H9 (cell line): Measurements from ENCODE around the gene TMEM141. TPM values are rescaled to one million over a fixed set of nuclear protein-coding genes. Genes with fewer than 3 reads are reported as not detected.
"Not testable (repeated sequence)": the region's sequence is repeated elsewhere in the genome, so short reads cannot be mapped to it uniquely, and the experiment has no call there.

Source experiments
- DNase-seq: peaks from one replicate; pipeline ENCODE4 v3.0.0-alpha.2; 2017
- H2AFZ ChIP-seq: one replicate; pipeline ENCODE4 v1.6.1; 2013; ENCODE audit warnings: mild to moderate bottlenecking, low read length, control low read depth, moderate library complexity
- H2AK5ac ChIP-seq: 2 replicates; pipeline ENCODE4 v1.6.1; 2013; ENCODE audit warnings: low read length, control low read depth, mixed read lengths; ENCODE audit not compliant: insufficient read length
- H2BK120ac ChIP-seq: one replicate; pipeline ENCODE4 v1.6.1; 2013; ENCODE audit warnings: low read depth, mild to moderate bottlenecking, low read length, control low read depth, inconsistent platforms; ENCODE audit not compliant: poor library complexity, severe bottlenecking
- H2BK12ac ChIP-seq: 2 replicates; pipeline ENCODE4 v1.6.1; 2013; ENCODE audit warnings: low read length, control low read depth, mixed read lengths, low read depth; ENCODE audit not compliant: insufficient read length
- H2BK15ac ChIP-seq: 2 replicates; pipeline ENCODE4 v1.6.1; 2013; ENCODE audit warnings: low read depth, low read length, control low read depth
- H2BK20ac ChIP-seq: one replicate; pipeline ENCODE4 v1.6.1; 2013; ENCODE audit warnings: low read depth, mild to moderate bottlenecking, low read length, control low read depth, inconsistent platforms; ENCODE audit not compliant: poor library complexity, severe bottlenecking
- H2BK5ac ChIP-seq: 2 replicates; pipeline ENCODE4 v1.6.1; 2013; ENCODE audit warnings: low read length, control low read depth, mixed read lengths; ENCODE audit not compliant: insufficient read length
- H3K14ac ChIP-seq: 2 replicates; pipeline ENCODE4 v1.6.1; 2013; ENCODE audit warnings: low read length, control low read depth; ENCODE audit not compliant: insufficient read depth
- H3K18ac ChIP-seq: 2 replicates; pipeline ENCODE4 v1.6.1; 2013; ENCODE audit warnings: low read depth, mild to moderate bottlenecking, mixed read lengths, low read length, control low read depth; ENCODE audit not compliant: insufficient read length
- H3K23ac ChIP-seq: 2 replicates; pipeline ENCODE4 v1.6.1; 2013; ENCODE audit warnings: low read length, control low read depth, mixed read lengths, low read depth; ENCODE audit not compliant: insufficient read length
- H3K23me2 ChIP-seq: 2 replicates; pipeline ENCODE4 v1.6.1; 2013; ENCODE audit warnings: low read depth, mild to moderate bottlenecking, mixed read lengths, low read length, control low read depth; ENCODE audit not compliant: insufficient read length, poor library complexity, severe bottlenecking
- H3K27ac ChIP-seq: 2 replicates; pipeline ENCODE4 v1.5.1; 2013; ENCODE audit warnings: low read length, control low read depth, mixed read lengths, low read depth; ENCODE audit not compliant: insufficient read length
- H3K27me3 ChIP-seq: 2 replicates; pipeline ENCODE4 v1.6.1; 2013; ENCODE audit warnings: low read length, control low read depth, inconsistent platforms; ENCODE audit not compliant: insufficient read depth
- H3K4ac ChIP-seq: 2 replicates; pipeline ENCODE4 v1.6.1; 2013; ENCODE audit warnings: low read depth, mild to moderate bottlenecking, control low read depth, inconsistent platforms, low read length, moderate library complexity
- H3K4me1 ChIP-seq: 2 replicates; pipeline ENCODE4 v1.6.1; 2013; ENCODE audit warnings: low read length, control low read depth, inconsistent platforms; ENCODE audit not compliant: insufficient read depth
- H3K4me2 ChIP-seq: 2 replicates; pipeline ENCODE4 v1.6.1; 2013; ENCODE audit warnings: low read length, control low read depth, mixed read lengths; ENCODE audit not compliant: insufficient read length, insufficient read depth
- H3K56ac ChIP-seq: 2 replicates; pipeline ENCODE4 v1.6.1; 2013; ENCODE audit warnings: low read depth, mild to moderate bottlenecking, mixed read lengths, low read length, control low read depth; ENCODE audit not compliant: insufficient read length
- H3K79me1 ChIP-seq: 2 replicates; pipeline ENCODE4 v1.6.1; 2013; ENCODE audit warnings: low read depth, mild to moderate bottlenecking, moderate library complexity, low read length, control low read depth, inconsistent platforms; ENCODE audit not compliant: insufficient read depth, poor library complexity, severe bottlenecking
- H3K79me2 ChIP-seq: 2 replicates; pipeline ENCODE4 v1.6.1; 2013; ENCODE audit warnings: low read length, control low read depth, inconsistent platforms; ENCODE audit not compliant: insufficient read depth
- H3K9ac ChIP-seq: 2 replicates; pipeline ENCODE4 v1.6.1; 2013; ENCODE audit warnings: low read length, control low read depth, mixed read lengths; ENCODE audit not compliant: insufficient read length; ENCODE audit errors: extremely low read depth
- H3K9me3 ChIP-seq: one replicate; pipeline ENCODE4 v1.6.1; 2013; ENCODE audit warnings: low read depth, low read length, inconsistent platforms; ENCODE audit not compliant: control insufficient read depth
- H3T11ph ChIP-seq: one replicate; pipeline ENCODE4 v1.6.1; 2013; ENCODE audit warnings: mild to moderate bottlenecking, low read length, control low read depth, inconsistent platforms
- H4K20me1 ChIP-seq: one replicate; pipeline ENCODE4 v1.6.1; 2013; ENCODE audit not compliant: control insufficient read depth, insufficient read length, insufficient read depth
- H4K5ac ChIP-seq: 2 replicates; pipeline ENCODE4 v1.6.1; 2013; ENCODE audit warnings: low read depth, mild to moderate bottlenecking, mixed read lengths, low read length, control low read depth; ENCODE audit not compliant: insufficient read length
- H4K8ac ChIP-seq: replicated peaks from 2 replicates; pipeline ENCODE4 v1.6.1; 2013; ENCODE audit warnings: low read length, control low read depth, mixed read lengths, low read depth; ENCODE audit not compliant: insufficient read length
- H4K91ac ChIP-seq: 2 replicates; pipeline ENCODE4 v1.6.1; 2013; ENCODE audit warnings: low read depth, mild to moderate bottlenecking, moderate library complexity, mixed read lengths, low read length, control low read depth; ENCODE audit not compliant: insufficient read length
- H3K27ac Mint-ChIP-seq, 3 experiments: 2 replicates in 2 of 3; 3 replicates in 1 of 3; pipeline ENCODE4 v1.8.0; 2020 to 2021; ENCODE audit warnings: mixed read lengths in 3 of 3, mild to moderate bottlenecking in 1 of 3, moderate library complexity in 1 of 3
- H3K27me3 Mint-ChIP-seq: 2 replicates; pipeline ENCODE4 v1.8.0; 2021; ENCODE audit warnings: low read depth, mild to moderate bottlenecking, moderate library complexity, mixed read lengths
- H3K36me3 Mint-ChIP-seq, 3 experiments: 2 replicates in 2 of 3; 3 replicates in 1 of 3; pipeline ENCODE4 v1.8.0; 2020 to 2021; ENCODE audit warnings: low read depth in 3 of 3, mixed read lengths in 3 of 3; ENCODE audit not compliant: insufficient read depth in 1 of 3
- H3K4me1 Mint-ChIP-seq, 2 experiments: 2 replicates each; pipeline ENCODE4 v1.8.0; 2020; ENCODE audit warnings: mixed read lengths in 2 of 2
- H3K4me3 Mint-ChIP-seq, 2 experiments: 2 replicates in 1 of 2; 3 replicates in 1 of 2; pipeline ENCODE4 v1.8.0; 2020 to 2021; ENCODE audit warnings: mild to moderate bottlenecking in 2 of 2, mixed read lengths in 2 of 2, moderate library complexity in 1 of 2
- H3K9me3 Mint-ChIP-seq, 2 experiments: 2 replicates in 1 of 2; 3 replicates in 1 of 2; pipeline ENCODE4 v1.8.0; 2020; ENCODE audit warnings: mild to moderate bottlenecking in 2 of 2, mixed read lengths in 2 of 2, moderate library complexity in 1 of 2
- whole genome bisulfite sequencing: extraction: QIAGEN DNeasy Blood & Tissue Kit; methylation state at CpG from one replicate; pipeline ENCODE4 v1.1.7; 2013; ENCODE audit warnings: missing lambda C conversion rate, low lambda C conversion rate, mixed read lengths; ENCODE audit not compliant: insufficient read length; ENCODE audit errors: extremely low coverage; 5-methylcytosine and 5-hydroxymethylcytosine counted together
- total RNA-seq: library from RNA; stranded (reverse); gene quantifications from 2 replicates; pipeline ENCODE4 v1.2.1, GENCODE V29; 2021
- TF ChIP-seq, protein P1 (sequence below): fragments of 200-600 bp; sonication (generic); conservative IDR thresholded peaks from 3 replicates; pipeline ENCODE4 v1.8.0; 2021; ENCODE audit warnings: antibody characterized with exemption, mild to moderate bottlenecking

TMEM141 gene
- total RNA-seq, 1 experiment from 2014 or later: 55.2 TPM

DNA sequence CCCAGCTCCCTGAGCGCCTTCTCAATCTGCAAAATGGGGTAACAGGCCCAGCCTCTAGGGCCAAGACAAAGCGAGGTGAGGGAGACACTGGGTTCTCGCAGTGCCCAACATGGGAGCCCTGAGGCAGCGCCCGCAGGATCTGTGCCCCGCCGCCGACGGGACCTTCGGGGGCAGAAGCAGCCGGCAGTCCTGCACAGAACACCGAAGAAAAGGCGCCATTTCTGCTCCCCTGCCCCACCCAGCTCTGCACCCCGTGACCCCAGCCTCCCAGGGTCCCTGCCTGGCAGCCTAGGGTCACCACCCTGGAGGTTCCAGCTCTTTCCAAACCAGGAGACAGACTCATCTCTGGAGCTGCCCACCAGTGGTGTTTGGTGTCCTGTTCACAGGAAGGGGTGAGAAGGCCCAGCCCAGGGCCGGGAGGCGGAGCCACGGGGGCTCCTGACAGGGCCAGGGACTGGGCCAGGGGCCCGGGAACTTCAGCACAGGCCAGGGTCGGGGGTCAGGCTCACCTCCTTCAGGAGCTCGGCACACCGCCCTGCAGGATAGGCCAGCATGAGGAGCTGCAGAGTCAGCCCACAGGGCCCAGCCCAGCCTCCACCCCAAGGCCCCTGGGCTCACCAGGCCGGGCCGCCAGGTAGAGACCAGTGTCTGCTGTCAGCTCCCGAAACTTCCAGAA, 36.4 kb upstream of the TMEM141 start:
- Histone ChIP-seq H3K4me2 (no peak overlapping the region), H3K23ac (no peak overlapping the region), H3K9ac (no peak overlapping the region), H2AK5ac (no peak overlapping the region), H3K23me2 (no peaks in the 10 kb centered on the region), H3K4ac (no peak overlapping the region), H2BK120ac (no peak overlapping the region), H4K20me1 (no peaks in the 10 kb centered on the region), H3K14ac (no peak overlapping the region; the same call in 1 of the 2 replicates), H3K79me1 (no peaks in the 10 kb centered on the region), H2BK5ac (no peak overlapping the region), H3K79me2 (no peaks in the 10 kb centered on the region), H3T11ph (no peak overlapping the region), H2AFZ (no peak overlapping the region), H4K8ac (no peak overlapping the region), H3K27me3 (no peaks in the 10 kb centered on the region), H3K4me1 (no peaks in the 10 kb centered on the region), H2BK15ac (no peak overlapping the region), H2BK20ac (no peak overlapping the region), H2BK12ac (no peak overlapping the region), H3K56ac (no peak overlapping the region), H3K9me3 (no peaks in the 10 kb centered on the region), H3K18ac (no peak overlapping the region), H4K5ac (no peak overlapping the region), H4K91ac (no peak overlapping the region), H3K27ac (no peak overlapping the region)
- Mint-ChIP-seq H3K4me3 (no peak overlapping the region), H3K27ac (no peak overlapping the region), H3K36me3 (peaks cover 2 to 15% (median 2%) of the 10 kb centered on the region in 3 experiments; a peak in 6 of 7 replicates), H3K9me3 (peaks cover 20 to 22% of the 10 kb centered on the region in 2 experiments), H3K27me3 (peaks cover 20% of the 10 kb centered on the region), H3K4me1 (peaks cover 4% of the 10 kb centered on the region in 2 experiments; a peak in 3 of 4 replicates)
- peak; percentile 62 for DNase-seq
- WGBS: no CpG with 5 or more reads among the region's 24 CpGs
- TF ChIP-seq, protein P1, sequence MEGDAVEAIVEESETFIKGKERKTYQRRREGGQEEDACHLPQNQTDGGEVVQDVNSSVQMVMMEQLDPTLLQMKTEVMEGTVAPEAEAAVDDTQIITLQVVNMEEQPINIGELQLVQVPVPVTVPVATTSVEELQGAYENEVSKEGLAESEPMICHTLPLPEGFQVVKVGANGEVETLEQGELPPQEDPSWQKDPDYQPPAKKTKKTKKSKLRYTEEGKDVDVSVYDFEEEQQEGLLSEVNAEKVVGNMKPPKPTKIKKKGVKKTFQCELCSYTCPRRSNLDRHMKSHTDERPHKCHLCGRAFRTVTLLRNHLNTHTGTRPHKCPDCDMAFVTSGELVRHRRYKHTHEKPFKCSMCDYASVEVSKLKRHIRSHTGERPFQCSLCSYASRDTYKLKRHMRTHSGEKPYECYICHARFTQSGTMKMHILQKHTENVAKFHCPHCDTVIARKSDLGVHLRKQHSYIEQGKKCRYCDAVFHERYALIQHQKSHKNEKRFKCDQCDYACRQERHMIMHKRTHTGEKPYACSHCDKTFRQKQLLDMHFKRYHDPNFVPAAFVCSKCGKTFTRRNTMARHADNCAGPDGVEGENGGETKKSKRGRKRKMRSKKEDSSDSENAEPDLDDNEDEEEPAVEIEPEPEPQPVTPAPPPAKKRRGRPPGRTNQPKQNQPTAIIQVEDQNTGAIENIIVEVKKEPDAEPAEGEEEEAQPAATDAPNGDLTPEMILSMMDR: no peak

DNA sequence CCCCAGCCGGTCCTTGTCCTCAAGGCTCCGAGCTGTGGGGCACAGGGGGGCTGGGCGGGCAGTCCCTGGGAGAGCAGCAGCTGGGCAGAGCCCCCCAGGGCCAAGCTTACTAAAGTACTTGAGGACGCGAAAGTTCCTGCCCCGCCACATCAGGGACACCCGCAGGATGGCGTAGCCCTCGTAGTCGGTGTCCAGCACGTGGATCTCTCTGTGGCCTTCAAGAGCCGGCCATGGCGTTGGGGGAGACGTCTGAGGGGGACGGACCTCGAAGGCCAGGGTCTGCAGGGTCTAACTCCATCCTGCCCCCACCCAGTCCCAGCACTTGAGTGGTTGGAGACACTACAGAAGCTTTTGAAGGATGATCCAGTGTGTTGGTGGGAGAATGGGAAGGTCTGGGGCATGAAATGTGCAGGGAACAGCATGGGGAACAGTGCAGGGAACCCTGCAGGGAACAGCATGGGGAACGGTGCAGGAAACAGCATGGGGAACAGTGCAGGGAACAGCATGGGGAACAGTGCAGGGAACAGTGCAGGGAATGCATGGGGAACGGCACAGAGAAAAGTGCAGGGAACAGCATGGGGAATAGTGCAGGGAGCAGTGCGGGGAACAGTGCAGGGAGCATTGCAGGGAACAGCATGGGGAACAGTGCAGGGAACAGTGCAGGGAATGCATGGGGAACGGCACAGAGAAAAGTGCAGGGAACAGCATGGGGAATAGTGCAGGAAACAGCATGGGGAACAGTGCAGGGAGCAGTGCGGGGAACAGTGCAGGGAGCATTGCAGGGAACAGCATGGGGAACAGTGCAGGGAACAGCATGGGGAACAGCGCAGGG, 35.6 kb upstream of the TMEM141 start:
- H3K4me2 ChIP-seq, H3K14ac ChIP-seq, H3K27me3 ChIP-seq, H3K4me3 Mint-ChIP-seq, H4K5ac ChIP-seq, H2BK15ac ChIP-seq, H2AK5ac ChIP-seq, H3K23ac ChIP-seq, H3K79me1 ChIP-seq, H4K20me1 ChIP-seq, H2BK5ac ChIP-seq, H2AFZ ChIP-seq, H3K9me3 ChIP-seq, H3K18ac ChIP-seq, H3T11ph ChIP-seq, H3K23me2 ChIP-seq, H3K9ac ChIP-seq, H3K27ac Mint-ChIP-seq, H3K4ac ChIP-seq, H3K79me2 ChIP-seq, H2BK120ac ChIP-seq, H2BK20ac ChIP-seq, DNase-seq, H2BK12ac ChIP-seq, H4K91ac ChIP-seq, H3K4me1 ChIP-seq, H3K56ac ChIP-seq, H3K4me1 Mint-ChIP-seq, H3K27ac ChIP-seq, H4K8ac ChIP-seq: not testable (repeated sequence)
- Mint-ChIP-seq H3K9me3 (peaks cover 20 to 22% of the 10 kb centered on the region in 2 experiments), H3K27me3 (peaks cover 17% of the 10 kb centered on the region), H3K36me3 (peaks cover 2 to 15% (median 2%) of the 10 kb centered on the region in 3 experiments; a peak in 6 of 7 replicates)
- WGBS: no CpG with 5 or more reads among the region's 22 CpGs
